A673 (cell line): ENCODE data around the gene TIMM10. TPM values are rescaled to one million over a fixed set of nuclear protein-coding genes. Genes with fewer than 3 reads are reported as not detected.

ENCODE experiments used
- BruUV-seq: library from RNA; stranded (reverse); fragments of 400-500 nt; replicated peaks from 2 replicates; lab custom pipeline; 2021; lab: Mats Ljungman, UMichigan
- CTCF ChIA-PET: fragments of 300-600 bp; sonication (Branson Sonifier 250); formaldehyde crosslinking; loops from one replicate; lab custom pipeline; 2022; ENCODE audit warnings: antibody characterized with exemption; lab: Charles Lee
- POLR2A ChIA-PET: fragments of 300-600 bp; sonication (Branson Sonifier 250); formaldehyde crosslinking; loops from one replicate; lab custom pipeline; 2022; ENCODE audit warnings: antibody characterized with exemption; ENCODE audit not compliant: low non-redundant PET; lab: Charles Lee
- DNase-seq: peaks from one replicate; pipeline ENCODE4 v3.0.0-alpha.2; 2015; ENCODE audit warnings: low spot score
- H3K27ac ChIP-seq: fragments of 200-600 bp; sonication (generic); 2 replicates; pipeline ENCODE4 v1.5.1; 2016; ENCODE audit warnings: mixed run types, low read depth, mild to moderate bottlenecking, mixed read lengths, antibody characterized with exemption, low read length; ENCODE audit not compliant: poor library complexity, severe bottlenecking
- H3K27me3 ChIP-seq: fragments of 200-600 bp; sonication (generic); replicated peaks from 2 replicates; pipeline ENCODE4 v1.6.1; 2017; ENCODE audit warnings: mixed run types, low read depth, mild to moderate bottlenecking, mixed read lengths, antibody characterized with exemption, low read length; ENCODE audit not compliant: insufficient read depth, poor library complexity
- H3K36me3 ChIP-seq: fragments of 200-600 bp; sonication (generic); 2 replicates; pipeline ENCODE4 v1.6.1; 2016; ENCODE audit warnings: mixed run types, mild to moderate bottlenecking, mixed read lengths, antibody characterized with exemption, low read length; ENCODE audit not compliant: insufficient read depth, poor library complexity, severe bottlenecking
- H3K4me1 ChIP-seq: fragments of 200-600 bp; sonication (generic); 2 replicates; pipeline ENCODE4 v1.6.1; 2017; ENCODE audit warnings: mixed run types, mild to moderate bottlenecking, mixed read lengths, antibody characterized with exemption, low read length; ENCODE audit not compliant: insufficient read depth, poor library complexity, severe bottlenecking
- H3K4me3 ChIP-seq: fragments of 200-600 bp; sonication (generic); 2 replicates; pipeline ENCODE4 v1.5.1; 2016; ENCODE audit warnings: low read depth, mixed run types, mild to moderate bottlenecking, mixed read lengths, low read length; ENCODE audit not compliant: poor library complexity, severe bottlenecking
- H3K9me3 ChIP-seq: fragments of 200-600 bp; sonication (generic); 2 replicates; pipeline ENCODE4 v1.6.1; 2016; ENCODE audit warnings: mixed run types, low read depth, mild to moderate bottlenecking, mixed read lengths, antibody characterized with exemption, low read length; ENCODE audit not compliant: poor library complexity, severe bottlenecking
- EZH2 ChIP-seq: fragments of 200-600 bp; sonication (generic); IDR thresholded peaks from 2 replicates; pipeline ENCODE4 v1.6.1; 2017; ENCODE audit warnings: borderline replicate concordance, low read depth, mild to moderate bottlenecking, mixed read lengths, antibody characterized with exemption, low read length; ENCODE audit not compliant: poor library complexity, severe bottlenecking
- intact Hi-C: fragments of 100-400 bp; cut with micrococcal nuclease; formaldehyde crosslinking; loops from one replicate; pipeline ENCODE4 v1.10.0; 2022; ENCODE audit not compliant: unreplicated experiment
- total RNA-seq: library from RNA; stranded (reverse); gene quantifications from 2 replicates; pipeline ENCODE4 v1.2.3, GENCODE V29; 2021
- TF ChIP-seq, protein P1 (sequence below): fragments of 300-800, 200-600 bp; sonication (generic); conservative IDR thresholded peaks from 2 replicates; pipeline ENCODE4 v1.5.1; 2017; ENCODE audit warnings: low read depth, mild to moderate bottlenecking, antibody characterized with exemption, low read length, moderate library complexity, mixed read lengths

The TIMM10 gene
- total RNA-seq, 1 experiment from 2014 or later: 176 TPM

DNA sequence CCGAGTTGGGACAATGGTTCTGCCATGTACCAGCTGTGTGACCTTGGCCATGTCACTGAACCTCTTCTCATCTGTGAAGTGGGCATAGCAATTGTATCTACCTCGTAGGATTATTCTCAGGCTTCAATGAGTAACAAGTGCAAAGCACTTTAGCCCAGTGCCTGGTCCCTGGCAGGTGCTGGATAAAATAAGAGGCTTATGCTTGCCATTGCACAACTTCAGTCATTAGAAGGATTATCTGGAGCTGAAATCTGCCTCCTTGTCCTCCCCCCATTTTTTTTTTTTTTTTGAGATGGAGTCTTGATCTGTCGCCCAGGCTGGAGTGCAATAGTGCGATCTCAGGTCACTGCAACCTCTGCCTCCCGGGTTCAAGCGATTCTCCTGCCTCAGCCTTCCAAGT, 14.0 kb upstream of the TIMM10 start:
- H3K36me3 ChIP-seq: no peaks in the 10 kb centered on the region
- POLR2A ChIA-PET: no interaction called here
- H3K4me1 ChIP-seq: no peaks in the 10 kb centered on the region
- intact Hi-C loops: no loop called here
- no peak for DNase-seq
- H3K4me3 ChIP-seq: no peak overlapping the region
- no peaks in the 10 kb centered on the region for H3K27me3 ChIP-seq
- no peaks in the 10 kb centered on the region for H3K9me3 ChIP-seq
- CTCF ChIA-PET: no interaction called here
- no TSS peak for BruUV-seq
- no peak overlapping the region for H3K27ac ChIP-seq
- TF ChIP-seq EZH2: no peak

DNA sequence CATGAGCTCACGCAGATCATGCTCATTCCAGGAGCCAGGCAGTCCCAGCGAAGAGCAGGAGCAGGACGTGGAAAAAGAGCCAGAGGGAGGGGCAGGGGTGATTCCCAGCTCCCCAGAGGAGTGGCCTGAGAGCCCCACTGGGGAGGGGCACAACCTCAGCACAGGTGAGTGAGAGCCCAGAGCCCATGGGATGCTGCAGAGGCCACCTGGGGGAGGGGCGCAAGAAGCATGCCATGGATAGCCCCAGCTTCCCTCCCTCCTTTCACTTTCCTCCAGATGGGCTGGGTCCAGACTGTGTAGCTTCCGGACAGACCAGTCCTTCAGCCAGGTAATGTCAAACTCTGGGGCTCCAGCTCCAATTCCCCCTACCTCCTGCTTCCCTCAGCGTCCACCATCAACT, 13.0 kb upstream of the TIMM10 start:
- TF ChIP-seq, protein P1, sequence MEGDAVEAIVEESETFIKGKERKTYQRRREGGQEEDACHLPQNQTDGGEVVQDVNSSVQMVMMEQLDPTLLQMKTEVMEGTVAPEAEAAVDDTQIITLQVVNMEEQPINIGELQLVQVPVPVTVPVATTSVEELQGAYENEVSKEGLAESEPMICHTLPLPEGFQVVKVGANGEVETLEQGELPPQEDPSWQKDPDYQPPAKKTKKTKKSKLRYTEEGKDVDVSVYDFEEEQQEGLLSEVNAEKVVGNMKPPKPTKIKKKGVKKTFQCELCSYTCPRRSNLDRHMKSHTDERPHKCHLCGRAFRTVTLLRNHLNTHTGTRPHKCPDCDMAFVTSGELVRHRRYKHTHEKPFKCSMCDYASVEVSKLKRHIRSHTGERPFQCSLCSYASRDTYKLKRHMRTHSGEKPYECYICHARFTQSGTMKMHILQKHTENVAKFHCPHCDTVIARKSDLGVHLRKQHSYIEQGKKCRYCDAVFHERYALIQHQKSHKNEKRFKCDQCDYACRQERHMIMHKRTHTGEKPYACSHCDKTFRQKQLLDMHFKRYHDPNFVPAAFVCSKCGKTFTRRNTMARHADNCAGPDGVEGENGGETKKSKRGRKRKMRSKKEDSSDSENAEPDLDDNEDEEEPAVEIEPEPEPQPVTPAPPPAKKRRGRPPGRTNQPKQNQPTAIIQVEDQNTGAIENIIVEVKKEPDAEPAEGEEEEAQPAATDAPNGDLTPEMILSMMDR: no peak
- no peak for TF ChIP-seq EZH2
- DNase-seq: no peak
- H3K9me3 ChIP-seq: no peaks in the 10 kb centered on the region

DNA sequence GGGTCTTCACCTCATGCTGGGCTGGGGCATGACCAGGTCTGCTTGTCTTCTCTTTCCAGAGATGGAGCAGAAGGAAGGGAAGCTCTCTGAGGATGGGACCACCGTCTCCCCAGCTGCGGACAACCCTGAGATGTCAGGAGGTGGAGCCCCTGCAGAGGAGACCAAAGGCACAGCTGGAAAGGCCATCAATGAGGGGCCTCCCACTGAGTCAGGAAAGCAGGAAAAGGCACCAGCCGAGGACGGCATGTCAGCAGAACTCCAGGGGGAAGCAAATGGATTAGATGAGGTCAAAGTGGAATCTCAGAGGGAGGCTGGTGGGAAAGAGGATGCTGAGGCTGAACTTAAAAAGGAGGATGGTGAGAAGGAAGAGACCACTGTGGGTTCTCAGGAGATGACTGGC, 12.0 kb upstream of the TIMM10 start:
- H3K4me3 ChIP-seq: no peak overlapping the region
- TF ChIP-seq, protein P1: no peak
- no peak for TF ChIP-seq EZH2
- no peak overlapping the region for H3K27ac ChIP-seq
- ChIA-PET POLR2A (no interaction called here), CTCF (no interaction called here)
- DNase-seq: no peak
- no peaks in the 10 kb centered on the region for H3K36me3 ChIP-seq
- no peaks in the 10 kb centered on the region for H3K4me1 ChIP-seq
- H3K9me3 ChIP-seq: no peaks in the 10 kb centered on the region
- H3K27me3 ChIP-seq: no peaks in the 10 kb centered on the region
- intact Hi-C loops: no loop called here
- BruUV-seq: no TSS peak

More for the DNA sequence above, 13.0 kb upstream of the TIMM10 start:
- CTCF ChIA-PET: no interaction called here
- Histone ChIP-seq H3K27me3 (no peaks in the 10 kb centered on the region), H3K4me3 (no peak overlapping the region), H3K4me1 (no peaks in the 10 kb centered on the region), H3K36me3 (no peaks in the 10 kb centered on the region), H3K27ac (no peak overlapping the region)
- intact Hi-C loops: no loop called here
- no TSS peak for BruUV-seq
- POLR2A ChIA-PET: no interaction called here

DNA sequence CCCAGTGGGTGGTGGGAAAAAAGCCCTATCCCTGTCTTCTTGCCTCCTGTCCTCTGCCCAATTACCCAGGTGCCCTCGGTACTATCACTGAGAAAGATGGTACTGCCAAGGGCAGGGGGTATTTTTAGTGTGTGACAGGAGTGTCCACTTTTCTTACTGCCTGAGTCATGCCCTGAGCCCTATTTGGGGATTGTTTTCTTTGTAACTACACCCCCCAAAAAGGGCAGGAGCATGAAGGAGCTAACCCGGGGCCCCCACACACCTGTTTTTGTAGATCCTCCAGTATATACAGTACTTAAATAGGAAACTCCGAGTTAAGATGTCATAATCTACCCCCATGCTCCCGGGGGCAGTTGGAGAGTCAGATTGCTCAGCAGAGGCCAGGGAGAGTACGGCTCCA, 10.6 kb upstream of the TIMM10 start:
- no peaks in the 10 kb centered on the region for H3K4me1 ChIP-seq
- intact Hi-C loops: no loop called here
- no peaks in the 10 kb centered on the region for H3K9me3 ChIP-seq
- ChIA-PET POLR2A (no interaction called here), CTCF (interaction anchor here (0.7 kb wide), 1 partner anchor 48 kb away, joined by 4 read pairs; no protein-coding TSS in a partner anchor)
- H3K27me3 ChIP-seq: no peaks in the 10 kb centered on the region
- H3K27ac ChIP-seq: no peak overlapping the region
- no peaks in the 10 kb centered on the region for H3K36me3 ChIP-seq
- BruUV-seq: no TSS peak
- DNase-seq: no peak
- H3K4me3 ChIP-seq: no peak overlapping the region
- TF ChIP-seq EZH2: no peak
- TF ChIP-seq, protein P1: no peak
